HEK293 (cell line): ENCODE results near the gene MYCBPAP.
A peak's percentile ranks its signal among the peaks of the same experiment; 100 is the strongest.

ENCODE experiments used
- CTCF ChIA-PET: fragments of 350-600 bp; formaldehyde crosslinking; extraction: SDS; loops from one replicate; lab custom pipeline; 2021; ENCODE audit warnings: antibody characterized with exemption; lab: Yijun Ruan, JAX
- POLR2A ChIA-PET: fragments of 300-600 bp; formaldehyde crosslinking; extraction: SDS; loops from one replicate; lab custom pipeline; 2020; ENCODE audit warnings: antibody characterized with exemption, inconsistent platforms; lab: Yijun Ruan, JAX
- H3K27ac ChIP-seq: fragments of 200-500 bp; sonication (Bioruptor generic); 2 replicates; pipeline ENCODE4 v1.5.1; 2014; ENCODE audit warnings: low read depth, low read length, control low read depth, inconsistent platforms; ENCODE audit errors: extremely low read depth
- H3K36me3 ChIP-seq, 2 experiments: fragments of 200-500 bp in 1 of 2; sonication (Bioruptor generic) in 1 of 2; 1 replicate in 1 of 2; 2 replicates in 1 of 2; pipeline ENCODE4 v1.5.1; 2014 to 2017; ENCODE audit warnings: inconsistent platforms in 2 of 2, low read length in 2 of 2; ENCODE audit not compliant: control insufficient read depth in 2 of 2, insufficient read depth in 1 of 2
- H3K4me1 ChIP-seq: fragments of 200-500 bp; sonication (Bioruptor generic); 2 replicates; pipeline ENCODE4 v1.5.1; 2014; ENCODE audit warnings: mild to moderate bottlenecking, low read length, inconsistent platforms; ENCODE audit not compliant: control insufficient read depth, insufficient read depth
- H3K4me3 ChIP-seq: 2 replicates; pipeline ENCODE4 v1.5.1; 2011; ENCODE audit warnings: low read depth, mild to moderate bottlenecking, control low read depth, low read length, moderate library complexity
- H3K9me3 ChIP-seq: fragments of 200-500 bp; sonication (Bioruptor generic); 2 replicates; pipeline ENCODE4 v1.5.1; 2014; ENCODE audit warnings: low read depth, low read length, inconsistent platforms; ENCODE audit not compliant: control insufficient read depth, insufficient read depth
- EGR2 ChIP-seq: fragments of 450-650 bp; formaldehyde crosslinking; IDR thresholded peaks from 2 replicates; pipeline ENCODE4 v1.5.1; 2016; ENCODE audit warnings: low read depth, missing biosample characterization, missing genetic modification characterization
- GLIS2 ChIP-seq: fragments of 450-650 bp; formaldehyde crosslinking; IDR thresholded peaks from 2 replicates; pipeline ENCODE4 v1.5.1; 2016; ENCODE audit warnings: missing biosample characterization, missing genetic modification characterization
- MEIS1 ChIP-seq: sonication (generic); formaldehyde crosslinking; IDR thresholded peaks from 2 replicates; pipeline ENCODE4 v1.8.1; 2022; ENCODE audit warnings: missing genetic modification reagents, mild to moderate bottlenecking, borderline replicate concordance
- ZBTB17 ChIP-seq: fragments of 450-650 bp; formaldehyde crosslinking; IDR thresholded peaks from 2 replicates; pipeline ENCODE4 v1.5.1; 2016; ENCODE audit warnings: missing biosample characterization, missing genetic modification characterization
- ZBTB8A ChIP-seq: fragments of 450-650 bp; formaldehyde crosslinking; IDR thresholded peaks from 2 replicates; pipeline ENCODE4 v1.5.1; 2016; ENCODE audit warnings: missing biosample characterization, missing genetic modification characterization
- ZFHX2 ChIP-seq: fragments of 450-650 bp; formaldehyde crosslinking; conservative IDR thresholded peaks from 2 replicates; pipeline ENCODE4 v1.5.1; 2016; ENCODE audit warnings: missing biosample characterization, missing genetic modification characterization
- ZFP69B ChIP-seq: fragments of 450-650 bp; formaldehyde crosslinking; IDR thresholded peaks from 2 replicates; pipeline ENCODE4 v1.5.1; 2016; ENCODE audit warnings: missing biosample characterization, missing genetic modification characterization
- ZNF292 ChIP-seq: fragments of 450-650 bp; formaldehyde crosslinking; IDR thresholded peaks from 2 replicates; pipeline ENCODE4 v1.5.1; 2016; ENCODE audit warnings: low read depth, missing biosample characterization, missing genetic modification characterization, borderline replicate concordance
- ZNF311 ChIP-seq: fragments of 450-650 bp; formaldehyde crosslinking; IDR thresholded peaks from 2 replicates; pipeline ENCODE4 v1.5.1; 2017; ENCODE audit warnings: missing biosample characterization, missing genetic modification characterization, borderline replicate concordance
- ZNF324 ChIP-seq: fragments of 450-650 bp; formaldehyde crosslinking; IDR thresholded peaks from 2 replicates; pipeline ENCODE4 v1.5.1; 2016; ENCODE audit warnings: missing biosample characterization, missing genetic modification characterization
- ZNF366 ChIP-seq: fragments of 450-650 bp; formaldehyde crosslinking; conservative IDR thresholded peaks from 2 replicates; pipeline ENCODE4 v1.5.1; 2016; ENCODE audit warnings: missing biosample characterization, missing genetic modification characterization
- ZNF449 ChIP-seq: fragments of 450-650 bp; formaldehyde crosslinking; IDR thresholded peaks from 2 replicates; pipeline ENCODE4 v1.5.1; 2017; ENCODE audit warnings: missing biosample characterization, mild to moderate bottlenecking, missing genetic modification characterization, moderate library complexity
- ZNF501 ChIP-seq: fragments of 450-650 bp; formaldehyde crosslinking; IDR thresholded peaks from 2 replicates; pipeline ENCODE4 v1.5.1; 2016; ENCODE audit warnings: missing biosample characterization, missing genetic modification characterization
- ZNF521 ChIP-seq: fragments of 450-650 bp; formaldehyde crosslinking; IDR thresholded peaks from 2 replicates; pipeline ENCODE4 v1.5.1; 2017; ENCODE audit warnings: missing biosample characterization, mild to moderate bottlenecking, missing genetic modification characterization
- ZNF548 ChIP-seq: fragments of 450-650 bp; formaldehyde crosslinking; IDR thresholded peaks from 2 replicates; pipeline ENCODE4 v1.5.1; 2016; ENCODE audit warnings: missing biosample characterization, missing genetic modification characterization
- ZNF596 ChIP-seq: fragments of 450-650 bp; IDR thresholded peaks from 2 replicates; pipeline ENCODE4 v1.5.0; 2018; ENCODE audit warnings: missing biosample characterization, mild to moderate bottlenecking, missing genetic modification characterization, moderate library complexity
- ZNF621 ChIP-seq: fragments of 450-650 bp; formaldehyde crosslinking; IDR thresholded peaks from 2 replicates; pipeline ENCODE4 v1.5.1; 2017; ENCODE audit warnings: missing biosample characterization, missing genetic modification characterization
- ZNF639 ChIP-seq: fragments of 450-650 bp; formaldehyde crosslinking; IDR thresholded peaks from 2 replicates; pipeline ENCODE4 v1.5.1; 2016; ENCODE audit warnings: missing biosample characterization, missing genetic modification characterization
- ZNF692 ChIP-seq: fragments of 450-650 bp; formaldehyde crosslinking; IDR thresholded peaks from 2 replicates; pipeline ENCODE4 v1.5.1; 2016; ENCODE audit warnings: missing biosample characterization, missing genetic modification characterization
- ZNF777 ChIP-seq: fragments of 450-650 bp; formaldehyde crosslinking; IDR thresholded peaks from 2 replicates; pipeline ENCODE4 v1.5.1; 2017; ENCODE audit warnings: missing biosample characterization, missing genetic modification characterization, borderline replicate concordance
- ZNF785 ChIP-seq: fragments of 450-650 bp; formaldehyde crosslinking; IDR thresholded peaks from 2 replicates; pipeline ENCODE4 v1.5.1; 2016; ENCODE audit warnings: missing biosample characterization, missing genetic modification characterization
- ZSCAN16 ChIP-seq: fragments of 450-650 bp; formaldehyde crosslinking; IDR thresholded peaks from 2 replicates; pipeline ENCODE4 v1.5.1; 2016; ENCODE audit warnings: missing biosample characterization, missing genetic modification characterization
- ZXDB ChIP-seq: fragments of 450-650 bp; formaldehyde crosslinking; IDR thresholded peaks from 2 replicates; pipeline ENCODE4 v1.5.1; 2016; ENCODE audit warnings: missing biosample characterization, missing genetic modification characterization

The MYCBPAP gene

GRCh38 chr17:50533720-50534148 lies 25.5 kb downstream of the MYCBPAP start (continued):
- peak; percentile 29; the same call in 1 of the 2 replicates for TF ChIP-seq ZBTB8A (tag by site-specific recombination)
- TF ChIP-seq ZXDB (tag by site-specific recombination): peak; percentile 68

- no peaks in the 10 kb centered on the region for H3K36me3 ChIP-seq
- peaks cover 19% of the 10 kb centered on the region for H3K4me1 ChIP-seq
- peak overlapping the region; percentile 7; the same call in 1 of the 2 replicates for H3K27ac ChIP-seq
- no peaks in the 10 kb centered on the region for H3K9me3 ChIP-seq
- no peak for TF ChIP-seq ZNF311 (tag by site-specific recombination)
- no peak for TF ChIP-seq ZNF501 (tag by site-specific recombination)
- no peak for TF ChIP-seq MEIS1 (CRISPR knock-in tag)
- TF ChIP-seq ZNF548 (tag by site-specific recombination): no peak
- TF ChIP-seq EGR2 (tag by site-specific recombination): peak; percentile 92
- peak; percentile 95 for TF ChIP-seq ZFHX2
- peak; percentile 11; the same call in 1 of the 2 replicates for TF ChIP-seq ZFP69B (tag by site-specific recombination)
- TF ChIP-seq ZNF449 (tag by site-specific recombination): peak; percentile 22; the same call in 1 of the 2 replicates
- no peak for TF ChIP-seq ZNF292 (tag by site-specific recombination)
- TF ChIP-seq GLIS2 (tag by site-specific recombination): peak; percentile 52; the same call in 1 of the 2 replicates
- no peak for TF ChIP-seq ZNF692 (tag by site-specific recombination)
- TF ChIP-seq, all 188 proteins: peak for 5
- CTCF ChIA-PET: interaction anchor here (0.5 to 0.9 kb wide), 3 partner anchors 12 to 150 kb away, joined by 3 to 4 read pairs (median 3); partner anchors contain the start of gene SPATA20
- H3K4me3 ChIP-seq: no peak overlapping the region
- POLR2A ChIA-PET: no interaction called here
These were observed 26.2 kb downstream of the MYCBPAP start for GRCh38 chr17:50534222-50534978.

GRCh38 chr17:50534979-50535326 lies 26.7 kb downstream of the MYCBPAP start:
- H3K36me3 ChIP-seq: no peaks in the 10 kb centered on the region
- ChIA-PET CTCF (interaction anchor here (0.5 to 1.1 kb wide), 3 partner anchors 16 to 151 kb away, joined by 3 to 4 read pairs (median 3); no protein-coding TSS in a partner anchor), POLR2A (no interaction called here)
- H3K27ac ChIP-seq: no peak overlapping the region
- TF ChIP-seq ZNF548 (tag by site-specific recombination): no peak
- no peak for TF ChIP-seq ZNF366 (tag by site-specific recombination)
- TF ChIP-seq ZSCAN16: no peak
- TF ChIP-seq ZNF785 (tag by site-specific recombination): no peak
- no peaks in the 10 kb centered on the region for H3K9me3 ChIP-seq
- H3K4me3 ChIP-seq: no peak overlapping the region
- H3K4me1 ChIP-seq: peaks cover 19% of the 10 kb centered on the region

GRCh38 chr17:50535407-50535806 lies 27.2 kb downstream of the MYCBPAP start:
- Histone ChIP-seq H3K4me1 (peaks cover 19% of the 10 kb centered on the region), H3K27ac (no peak overlapping the region), H3K9me3 (no peaks in the 10 kb centered on the region), H3K36me3 (no peaks in the 10 kb centered on the region), H3K4me3 (no peak overlapping the region)
- ChIA-PET POLR2A (no interaction called here), CTCF (interaction anchor here (1.1 kb wide), 1 partner anchor 15 kb away, joined by 4 read pairs; no protein-coding TSS in a partner anchor)
- peak; percentile 79 for TF ChIP-seq ZFHX2
- TF ChIP-seq ZNF639: no peak
- no peak for TF ChIP-seq ZNF596 (tag by site-specific recombination)
- no peak for TF ChIP-seq ZNF777 (tag by site-specific recombination)
- TF ChIP-seq ZXDB (tag by site-specific recombination): no peak
- TF ChIP-seq ZBTB17 (tag by site-specific recombination): 0 out of 2 replicates have a peak, but pooled peaks have one; percentile 18
- TF ChIP-seq ZNF324 (tag by site-specific recombination): no peak
- TF ChIP-seq ZNF621 (tag by site-specific recombination): no peak
- no peak for TF ChIP-seq ZNF785 (tag by site-specific recombination)
- no peak for TF ChIP-seq ZNF521 (tag by site-specific recombination)
